ENCODE measurements around the gene TNS3. TPM values are rescaled to one million over a fixed set of nuclear protein-coding genes. Genes with fewer than 3 reads are reported as not detected.

TNS3 gene
- polyA plus RNA-seq, 1 of the 3 experiments (the other 2 are of a cell fraction) = 72.3 TPM

- peaks cover 67 to 82% of the 10 kb centered on the region in 2 experiments for H3K36me3 ChIP-seq (replicated peaks in 1 of 2; ENCODE audit: control insufficient read depth in 1 of 2, insufficient read depth in 2 of 2, low read length in 1 of 2)
- no peaks in the 10 kb centered on the region for H3K79me2 ChIP-seq (ENCODE audit: insufficient read depth)
- H3K27ac ChIP-seq (ENCODE audit: low read depth in 2 of 2, low read length in 1 of 2) = no peak overlapping the region
- H4K20me1 ChIP-seq (ENCODE audit: insufficient read depth) = no peaks in the 10 kb centered on the region
- H3K4me1 ChIP-seq (ENCODE audit: control insufficient read depth in 1 of 2, insufficient read depth in 2 of 2, low read depth in 1 of 2, low read length in 1 of 2) = peaks cover 0 to 3% of the 10 kb centered on the region in 2 experiments; a peak in 1 of 4 replicates
- H3K4me2 ChIP-seq = no peak overlapping the region
- no peaks in the 10 kb centered on the region for H3K9me2 ChIP-seq
- H3K9ac ChIP-seq = no peak overlapping the region
- DNase-seq = no peak
- TF ChIP-seq RXRA (IDR thresholded peaks at IDR 0.05; ENCODE audit: borderline replicate concordance, low read depth) = no peak
- no peak for TF ChIP-seq RFX5 (IDR thresholded peaks at IDR 0.05; ENCODE audit: low read length)
- TF ChIP-seq POLR2AphosphoS5 (IDR thresholded peaks at IDR 0.05; ENCODE audit: low read depth, low read length) = no peak
- TF ChIP-seq FOSL2 (IDR thresholded peaks at IDR 0.05; ENCODE audit: borderline replicate concordance, low read depth) = peak; percentile 27; the same call in 1 of the 2 replicates
- no peak overlapping the region for H2AFZ ChIP-seq (ENCODE audit: low read depth)
- no peaks in the 10 kb centered on the region for H3K9me3 ChIP-seq
- POLR2A ChIA-PET = no interaction called here
- no peak overlapping the region for H3K4me3 ChIP-seq (ENCODE audit: low read depth in 2 of 2, low read length in 1 of 2)
- H3K27me3 ChIP-seq (ENCODE audit: insufficient read depth) = no peaks in the 10 kb centered on the region
- WGBS (ENCODE audit: low lambda C conversion rate) = 77% methylated on average over 5 of the region's 5 CpGs
- no peaks in the 10 kb centered on the region for H3F3A ChIP-seq (replicated peaks; ENCODE audit: insufficient read depth)
- CTCF ChIA-PET = interaction anchor here (1.0 to 2.6 kb wide), 8 partner anchors 17 to 165 kb away, joined by 3 to 13 read pairs (median 3); no protein-coding TSS in a partner anchor
Observed at GRCh38 chr7:47418601-47419309, 163.2 kb downstream of the TNS3 start.

DNA sequence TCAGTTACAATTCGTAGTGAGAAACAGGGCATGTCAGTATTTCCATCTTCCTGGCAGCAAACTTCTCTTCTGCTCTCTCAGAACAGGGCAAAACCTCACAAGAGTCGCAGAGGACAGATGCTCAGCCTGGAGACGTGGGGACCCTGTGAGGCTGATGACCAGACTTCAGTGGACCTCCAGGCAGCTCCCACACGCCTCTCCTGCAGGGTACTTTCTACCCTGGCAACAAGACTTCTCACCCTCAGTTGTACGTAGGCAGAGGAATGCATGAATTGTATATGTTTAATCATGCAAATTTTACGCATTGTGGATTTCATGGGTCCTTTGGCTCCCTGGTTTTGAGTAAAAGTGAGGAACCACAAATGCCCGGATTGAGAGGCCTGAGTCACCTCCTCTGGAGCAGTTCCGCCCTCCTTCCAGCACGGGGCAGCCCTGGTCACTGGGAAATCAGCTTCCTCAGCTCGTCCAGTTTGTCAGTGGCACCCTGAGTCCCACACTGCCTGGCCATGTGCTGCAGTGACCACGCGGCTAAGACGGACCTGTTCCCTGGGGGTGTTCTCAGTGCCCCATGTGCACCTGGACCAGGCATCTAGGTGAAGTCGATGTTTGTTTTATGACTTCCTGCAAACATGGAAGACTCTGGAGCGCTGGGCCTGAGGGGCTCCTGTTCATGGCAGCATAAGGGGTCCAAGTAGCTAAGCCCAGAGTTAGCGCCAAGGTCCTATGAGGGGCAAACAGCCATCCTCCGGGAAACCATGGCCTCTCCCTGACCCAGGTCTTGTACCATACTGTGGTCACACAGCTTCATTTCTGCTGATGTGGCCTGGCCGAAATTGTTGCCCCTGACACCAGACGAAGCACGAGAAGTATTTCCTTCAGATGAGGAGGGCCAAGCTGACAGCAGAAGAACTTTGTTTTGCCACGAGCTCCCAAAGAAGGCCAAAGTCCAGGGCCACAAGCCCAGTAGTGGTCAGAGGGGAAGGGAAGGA, 165.1 kb downstream of the TNS3 start:
- no peak overlapping the region for H3K9ac ChIP-seq
- 94% methylated on average over 20 of the region's 21 CpGs for WGBS (ENCODE audit: low lambda C conversion rate)
- H3K4me3 ChIP-seq (ENCODE audit: low read depth in 2 of 2, low read length in 1 of 2) = no peak overlapping the region
- no peaks in the 10 kb centered on the region for H3K4me1 ChIP-seq (ENCODE audit: control insufficient read depth in 1 of 2, insufficient read depth in 2 of 2, low read depth in 1 of 2, low read length in 1 of 2)
- H3K9me2 ChIP-seq = no peaks in the 10 kb centered on the region
- ChIA-PET POLR2A (no interaction called here), CTCF (interaction anchor here (0.7 to 2.6 kb wide), 5 partner anchors 19 to 163 kb away, joined by 3 to 9 read pairs (median 6); no protein-coding TSS in a partner anchor)
- H3K4me2 ChIP-seq = no peak overlapping the region
- no peaks in the 10 kb centered on the region for H4K20me1 ChIP-seq (ENCODE audit: insufficient read depth)
- TF ChIP-seq PBX3 (IDR thresholded peaks at IDR 0.05) (no peak), FOXJ3 (CRISPR knock-in tag; IDR thresholded peaks at IDR 0.05) (no peak), RAD21 (IDR thresholded peaks at IDR 0.05; ENCODE audit: low read length) (no peak), CTCF (IDR thresholded peaks at IDR 0.05) (no peak), MXI1 (IDR thresholded peaks at IDR 0.05; ENCODE audit: low read depth, low read length) (no peak), JUND (IDR thresholded peaks at IDR 0.05) (no peak), TEAD4 (IDR thresholded peaks at IDR 0.05; ENCODE audit: borderline replicate concordance, insufficient read depth) (no peak)
- TF ChIP-seq, protein P1, sequence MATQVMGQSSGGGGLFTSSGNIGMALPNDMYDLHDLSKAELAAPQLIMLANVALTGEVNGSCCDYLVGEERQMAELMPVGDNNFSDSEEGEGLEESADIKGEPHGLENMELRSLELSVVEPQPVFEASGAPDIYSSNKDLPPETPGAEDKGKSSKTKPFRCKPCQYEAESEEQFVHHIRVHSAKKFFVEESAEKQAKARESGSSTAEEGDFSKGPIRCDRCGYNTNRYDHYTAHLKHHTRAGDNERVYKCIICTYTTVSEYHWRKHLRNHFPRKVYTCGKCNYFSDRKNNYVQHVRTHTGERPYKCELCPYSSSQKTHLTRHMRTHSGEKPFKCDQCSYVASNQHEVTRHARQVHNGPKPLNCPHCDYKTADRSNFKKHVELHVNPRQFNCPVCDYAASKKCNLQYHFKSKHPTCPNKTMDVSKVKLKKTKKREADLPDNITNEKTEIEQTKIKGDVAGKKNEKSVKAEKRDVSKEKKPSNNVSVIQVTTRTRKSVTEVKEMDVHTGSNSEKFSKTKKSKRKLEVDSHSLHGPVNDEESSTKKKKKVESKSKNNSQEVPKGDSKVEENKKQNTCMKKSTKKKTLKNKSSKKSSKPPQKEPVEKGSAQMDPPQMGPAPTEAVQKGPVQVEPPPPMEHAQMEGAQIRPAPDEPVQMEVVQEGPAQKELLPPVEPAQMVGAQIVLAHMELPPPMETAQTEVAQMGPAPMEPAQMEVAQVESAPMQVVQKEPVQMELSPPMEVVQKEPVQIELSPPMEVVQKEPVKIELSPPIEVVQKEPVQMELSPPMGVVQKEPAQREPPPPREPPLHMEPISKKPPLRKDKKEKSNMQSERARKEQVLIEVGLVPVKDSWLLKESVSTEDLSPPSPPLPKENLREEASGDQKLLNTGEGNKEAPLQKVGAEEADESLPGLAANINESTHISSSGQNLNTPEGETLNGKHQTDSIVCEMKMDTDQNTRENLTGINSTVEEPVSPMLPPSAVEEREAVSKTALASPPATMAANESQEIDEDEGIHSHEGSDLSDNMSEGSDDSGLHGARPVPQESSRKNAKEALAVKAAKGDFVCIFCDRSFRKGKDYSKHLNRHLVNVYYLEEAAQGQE (IDR thresholded peaks at IDR 0.05; ENCODE audit: low read depth, low read length) = no peak
- peaks cover 63 to 74% of the 10 kb centered on the region in 2 experiments for H3K36me3 ChIP-seq (replicated peaks in 1 of 2; ENCODE audit: control insufficient read depth in 1 of 2, insufficient read depth in 2 of 2, low read length in 1 of 2)
- no peaks in the 10 kb centered on the region for H3K79me2 ChIP-seq (ENCODE audit: insufficient read depth)
- H3K27me3 ChIP-seq (ENCODE audit: insufficient read depth) = no peaks in the 10 kb centered on the region
- H3K27ac ChIP-seq (ENCODE audit: low read depth in 2 of 2, low read length in 1 of 2) = no peak overlapping the region
- no peaks in the 10 kb centered on the region for H3K9me3 ChIP-seq
- no peak overlapping the region for H2AFZ ChIP-seq (ENCODE audit: low read depth)
- H3F3A ChIP-seq (replicated peaks; ENCODE audit: insufficient read depth) = no peaks in the 10 kb centered on the region
- DNase-seq = peak; percentile 12

Measured in SK-N-SH (cell line).